Measurements from ENCODE around the gene LETM1.

- TF ChIP-seq EZH2 (IDR thresholded peaks at IDR 0.05) (no peak), POLR2AphosphoS5 (IDR thresholded peaks at IDR 0.05; ENCODE audit: borderline replicate concordance, low read depth, low read length) (no peak)
Observed at GRCh38 chr4:1763070-1763549, 92.8 kb downstream of the LETM1 start.

All from SK-N-MC (cell line).